HG03135 (cell line): ENCODE data around the gene NCBP3.
"Not testable (repeated sequence)": the region's sequence is repeated elsewhere in the genome, so short reads cannot be mapped to it uniquely, and the experiment has no call there.

Experiments used
- ATAC-seq: cut with Tn5 transposase; IDR thresholded peaks from one replicate; pipeline ENCODE4 v1.9.1; 2021; ENCODE audit warnings: mild to moderate bottlenecking, moderate library complexity; ENCODE audit not compliant: unreplicated experiment

Gene NCBP3

GRCh38 chr17:3848229-3848835 is 2.3 kb upstream of the NCBP3 start:
- no peak for ATAC-seq

GRCh38 chr17:3847165-3847670 is 1.2 kb upstream of the NCBP3 start:
- ATAC-seq = no peak

GRCh38 chr17:3846437-3847164 is 555 bp upstream of the NCBP3 start:
- no peak for ATAC-seq

- peak; percentile 14 for ATAC-seq
These were observed 790 bp downstream of the NCBP3 start for GRCh38 chr17:3845291-3845620.

- not testable (repeated sequence) for ATAC-seq
These were observed 1.5 kb downstream of the NCBP3 start for GRCh38 chr17:3844556-3844955.

- ATAC-seq = no peak
These were observed 2.0 kb downstream of the NCBP3 start for GRCh38 chr17:3843935-3844516.

GRCh38 chr17:3838206-3838605 is 7.8 kb downstream of the NCBP3 start:
- ATAC-seq = no peak

- ATAC-seq = no peak
These were observed 9.5 kb downstream of the NCBP3 start for GRCh38 chr17:3836551-3836950.

- ATAC-seq = no peak
These were observed 10.4 kb downstream of the NCBP3 start for GRCh38 chr17:3835410-3836229.

- ATAC-seq = no peak
These were observed 11.2 kb downstream of the NCBP3 start for GRCh38 chr17:3834811-3835210.

GRCh38 chr17:3828852-3829232 is 17.2 kb downstream of the NCBP3 start:
- no peak for ATAC-seq

GRCh38 chr17:3828151-3828851 is 17.7 kb downstream of the NCBP3 start:
- no peak for ATAC-seq

- no peak for ATAC-seq
These were observed 18.8 kb downstream of the NCBP3 start for GRCh38 chr17:3827124-3827773.

GRCh38 chr17:3826191-3826590 is 19.9 kb downstream of the NCBP3 start:
- ATAC-seq = no peak

GRCh38 chr17:3821101-3821500 is 24.9 kb downstream of the NCBP3 start:
- no peak for ATAC-seq

GRCh38 chr17:3818786-3819185 is 27.3 kb downstream of the NCBP3 start:
- ATAC-seq = no peak

GRCh38 chr17:3817851-3818605 is 28.0 kb downstream of the NCBP3 start:
- no peak for ATAC-seq

GRCh38 chr17:3815925-3816324 is 30.1 kb downstream of the NCBP3 start:
- no peak for ATAC-seq

- ATAC-seq = no peak
These were observed 30.9 kb downstream of the NCBP3 start for GRCh38 chr17:3815122-3815521.

- ATAC-seq = no peak
These were observed 31.7 kb downstream of the NCBP3 start for GRCh38 chr17:3814361-3814760.
